T-helper 2 cell treated with Interferon-gamma antibody and Interleukin-4, amounts not matched to agents 5 μg/mL and 100 μg/mL, for 36 hours (primary cell): ENCODE results near the gene KCNIP4.

Source experiments
- DNase-seq: peaks from one replicate; pipeline ENCODE4 v3.0.0; 2021; ENCODE audit warnings: low spot score
- H3K27ac Mint-ChIP-seq: one replicate; pipeline ENCODE4 v1.8.0; 2021; ENCODE audit warnings: mild to moderate bottlenecking, mixed read lengths
- H3K27me3 Mint-ChIP-seq: one replicate; pipeline ENCODE4 v1.8.0; 2021; ENCODE audit warnings: low read depth, mixed read lengths
- H3K36me3 Mint-ChIP-seq: one replicate; pipeline ENCODE4 v1.8.0; 2021; ENCODE audit warnings: low read depth, mixed read lengths
- H3K4me1 Mint-ChIP-seq: one replicate; pipeline ENCODE4 v1.8.0; 2021; ENCODE audit warnings: low read depth, mixed read lengths
- H3K4me3 Mint-ChIP-seq: one replicate; pipeline ENCODE4 v1.8.0; 2022; ENCODE audit warnings: mild to moderate bottlenecking, moderate library complexity, mixed read lengths
- H3K9me3 Mint-ChIP-seq: one replicate; pipeline ENCODE4 v1.8.0; 2021; ENCODE audit warnings: mixed read lengths

Gene KCNIP4

GRCh38 chr4:21856754-21857153 lies 91.8 kb downstream of the KCNIP4 start:
- Mint-ChIP-seq H3K9me3 (no peaks in the 10 kb centered on the region), H3K4me1 (no peaks in the 10 kb centered on the region), H3K4me3 (no peak overlapping the region), H3K36me3 (no peaks in the 10 kb centered on the region), H3K27me3 (no peaks in the 10 kb centered on the region), H3K27ac (no peak overlapping the region)
- no peak for DNase-seq

- no peak overlapping the region for H3K4me3 Mint-ChIP-seq
- no peak overlapping the region for H3K27ac Mint-ChIP-seq
- H3K4me1 Mint-ChIP-seq, result no peaks in the 10 kb centered on the region
- no peaks in the 10 kb centered on the region for H3K9me3 Mint-ChIP-seq
- no peaks in the 10 kb centered on the region for H3K27me3 Mint-ChIP-seq
- no peaks in the 10 kb centered on the region for H3K36me3 Mint-ChIP-seq
- no peak for DNase-seq
Observed at GRCh38 chr4:21856301-21856700, 92.3 kb downstream of the KCNIP4 start.

GRCh38 chr4:21849077-21849476 lies 99.5 kb downstream of the KCNIP4 start:
- Mint-ChIP-seq H3K4me3 (no peak overlapping the region), H3K4me1 (no peaks in the 10 kb centered on the region), H3K9me3 (no peaks in the 10 kb centered on the region)

GRCh38 chr4:21848021-21848420 lies 100.6 kb downstream of the KCNIP4 start:
- Mint-ChIP-seq H3K4me1 (no peaks in the 10 kb centered on the region), H3K36me3 (no peaks in the 10 kb centered on the region)
- no peak for DNase-seq

More at GRCh38 chr4:21849077-21849476, 99.5 kb downstream of the KCNIP4 start:
- no peak overlapping the region for H3K27ac Mint-ChIP-seq
- H3K27me3 Mint-ChIP-seq, result no peaks in the 10 kb centered on the region
- DNase-seq, result no peak
- no peaks in the 10 kb centered on the region for H3K36me3 Mint-ChIP-seq

DNA sequence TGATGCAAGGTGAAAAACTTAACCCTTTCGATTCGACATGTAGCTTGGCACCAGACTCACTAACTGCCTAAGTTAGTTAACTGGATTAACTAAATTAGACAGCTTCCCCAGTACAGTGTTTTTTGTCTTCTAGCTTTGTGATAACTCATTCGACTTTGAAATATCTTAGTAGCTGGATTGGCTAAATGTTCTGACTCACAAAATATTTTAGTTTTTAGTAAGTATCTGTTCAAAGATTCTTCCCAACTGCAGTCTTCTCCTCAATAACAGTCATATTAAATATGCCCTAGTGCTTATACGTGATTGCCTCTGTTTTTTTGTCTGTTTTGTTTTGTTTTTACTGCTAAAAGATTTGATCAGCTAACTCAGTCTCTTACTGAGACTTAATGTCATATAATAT lies 102.9 kb downstream of the KCNIP4 start:
- H3K27me3 Mint-ChIP-seq, result no peaks in the 10 kb centered on the region

More at GRCh38 chr4:21848021-21848420, 100.6 kb downstream of the KCNIP4 start:
- no peak overlapping the region for H3K4me3 Mint-ChIP-seq
- H3K27me3 Mint-ChIP-seq, result no peaks in the 10 kb centered on the region
- no peaks in the 10 kb centered on the region for H3K9me3 Mint-ChIP-seq
- H3K27ac Mint-ChIP-seq, result no peak overlapping the region

GRCh38 chr4:21835712-21836111 lies 112.9 kb downstream of the KCNIP4 start:
- H3K27me3 Mint-ChIP-seq, result no peaks in the 10 kb centered on the region
- H3K27ac Mint-ChIP-seq, result no peak overlapping the region
- no peaks in the 10 kb centered on the region for H3K9me3 Mint-ChIP-seq
- H3K4me3 Mint-ChIP-seq, result no peak overlapping the region
- H3K36me3 Mint-ChIP-seq, result no peaks in the 10 kb centered on the region
- no peak for DNase-seq
- H3K4me1 Mint-ChIP-seq, result no peaks in the 10 kb centered on the region

More for the DNA sequence above, 102.9 kb downstream of the KCNIP4 start:
- Mint-ChIP-seq H3K4me3 (no peak overlapping the region), H3K4me1 (no peaks in the 10 kb centered on the region), H3K9me3 (no peaks in the 10 kb centered on the region), H3K27ac (no peak overlapping the region), H3K36me3 (no peaks in the 10 kb centered on the region)
- DNase-seq, result no peak

- H3K9me3 Mint-ChIP-seq, result no peaks in the 10 kb centered on the region
- H3K27ac Mint-ChIP-seq, result no peak overlapping the region
- no peak overlapping the region for H3K4me3 Mint-ChIP-seq
- no peaks in the 10 kb centered on the region for H3K36me3 Mint-ChIP-seq
- H3K27me3 Mint-ChIP-seq, result no peaks in the 10 kb centered on the region
- no peak for DNase-seq
- H3K4me1 Mint-ChIP-seq, result no peaks in the 10 kb centered on the region
Observed at GRCh38 chr4:21830272-21830671, 118.3 kb downstream of the KCNIP4 start.

DNA sequence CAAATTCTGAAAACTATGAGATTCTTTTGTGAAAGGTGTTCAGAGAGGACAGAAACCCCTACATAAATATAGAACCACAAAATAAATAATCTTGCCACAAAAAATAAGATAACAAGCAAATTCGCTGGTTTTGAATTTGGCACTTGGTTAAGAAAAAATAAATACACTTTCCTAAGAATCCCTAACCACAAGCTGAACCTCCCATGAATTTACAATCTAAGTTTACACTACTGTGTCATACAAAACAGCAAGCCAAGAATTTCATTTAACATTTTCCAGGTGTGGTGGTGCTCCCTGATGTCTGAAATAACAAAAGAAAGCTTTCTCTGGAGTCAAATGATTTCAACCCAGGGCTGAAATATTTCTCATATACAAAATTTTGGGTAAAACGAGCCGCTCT lies 121.0 kb downstream of the KCNIP4 start:
- DNase-seq, result no peak
- Mint-ChIP-seq H3K27me3 (no peaks in the 10 kb centered on the region), H3K4me3 (no peak overlapping the region), H3K36me3 (no peaks in the 10 kb centered on the region), H3K27ac (no peak overlapping the region), H3K9me3 (no peaks in the 10 kb centered on the region), H3K4me1 (no peaks in the 10 kb centered on the region)

DNA sequence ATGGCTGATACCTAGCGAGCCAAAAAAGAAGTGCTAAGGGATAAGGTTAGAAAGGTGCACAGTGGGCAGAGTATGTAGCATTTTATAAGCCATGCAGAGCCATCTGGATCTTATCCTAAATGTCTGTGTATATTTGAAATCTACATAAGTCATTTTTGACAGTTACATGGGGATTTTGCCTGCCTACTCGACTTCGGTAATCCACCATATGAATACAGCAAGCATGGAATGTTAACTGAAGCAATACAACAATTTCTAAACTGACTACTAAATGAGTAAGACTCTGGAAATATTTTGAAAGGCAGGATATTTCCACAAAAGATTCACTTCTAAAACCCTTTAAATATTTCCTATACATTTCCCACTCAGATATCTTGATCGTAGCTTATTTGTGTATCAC lies 122.5 kb downstream of the KCNIP4 start:
- no peaks in the 10 kb centered on the region for H3K36me3 Mint-ChIP-seq
- no peaks in the 10 kb centered on the region for H3K4me1 Mint-ChIP-seq
- H3K27ac Mint-ChIP-seq, result no peak overlapping the region
- no peaks in the 10 kb centered on the region for H3K27me3 Mint-ChIP-seq
- no peak overlapping the region for H3K4me3 Mint-ChIP-seq
- H3K9me3 Mint-ChIP-seq, result no peaks in the 10 kb centered on the region
- DNase-seq, result no peak

DNA sequence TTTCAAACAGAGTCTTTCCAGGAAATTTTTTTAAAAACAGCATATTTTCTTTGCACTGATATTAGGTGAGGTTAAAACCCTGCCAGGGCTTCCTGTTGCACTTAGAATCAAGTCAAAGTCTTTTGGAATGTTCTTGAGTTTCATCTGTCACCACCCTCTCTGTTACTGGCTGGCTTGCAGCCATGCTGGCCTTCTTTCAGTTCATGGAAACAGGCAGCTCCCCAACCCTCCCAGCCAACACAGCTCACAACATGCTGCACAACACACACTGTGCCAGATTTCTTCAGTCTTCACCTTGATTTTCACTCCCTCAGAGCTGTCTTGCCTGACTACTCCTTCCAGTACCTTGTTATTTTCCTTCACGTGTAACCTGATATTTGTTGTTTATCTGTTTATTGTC lies 129.5 kb downstream of the KCNIP4 start:
- Mint-ChIP-seq H3K27ac (no peak overlapping the region), H3K9me3 (peaks cover 13% of the 10 kb centered on the region), H3K36me3 (no peaks in the 10 kb centered on the region), H3K27me3 (no peaks in the 10 kb centered on the region), H3K4me1 (no peaks in the 10 kb centered on the region), H3K4me3 (no peak overlapping the region)
- no peak for DNase-seq

DNA sequence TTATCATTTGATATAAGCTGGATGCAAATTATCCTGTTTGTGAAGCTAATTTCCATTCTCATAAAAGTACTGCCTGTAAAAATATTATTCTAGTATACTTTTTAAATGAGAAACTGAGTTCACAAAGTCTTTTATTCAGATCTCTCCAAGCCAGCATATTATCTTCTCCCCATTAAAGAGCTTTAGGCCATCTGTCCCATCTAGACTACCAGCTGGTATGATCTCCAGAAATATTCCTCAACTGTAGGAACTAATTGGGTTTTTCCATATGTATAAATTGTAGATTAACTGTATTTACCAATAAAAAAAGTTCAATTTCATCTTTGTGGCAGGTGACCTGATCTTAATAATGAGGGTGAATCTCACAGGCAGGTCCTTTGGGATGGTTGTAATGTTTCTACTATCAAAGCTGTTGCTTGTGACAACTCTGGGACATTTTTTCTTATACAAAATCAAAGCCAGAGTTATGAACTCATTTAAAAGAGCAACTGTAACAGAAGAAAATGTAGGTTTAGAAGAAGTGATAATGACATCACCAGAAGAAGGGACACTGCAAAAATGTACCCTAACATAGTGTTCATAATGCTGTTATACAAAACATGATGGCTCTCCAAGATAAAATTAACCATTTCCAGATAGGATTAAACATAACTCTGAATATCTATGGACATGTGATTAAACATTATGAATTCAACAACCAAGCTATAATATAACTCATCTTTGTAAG lies 132.8 kb downstream of the KCNIP4 start:
- Mint-ChIP-seq H3K9me3 (peaks cover 13% of the 10 kb centered on the region), H3K36me3 (no peaks in the 10 kb centered on the region), H3K4me3 (no peak overlapping the region), H3K4me1 (no peaks in the 10 kb centered on the region), H3K27me3 (no peaks in the 10 kb centered on the region), H3K27ac (no peak overlapping the region)
- DNase-seq, result no peak

DNA sequence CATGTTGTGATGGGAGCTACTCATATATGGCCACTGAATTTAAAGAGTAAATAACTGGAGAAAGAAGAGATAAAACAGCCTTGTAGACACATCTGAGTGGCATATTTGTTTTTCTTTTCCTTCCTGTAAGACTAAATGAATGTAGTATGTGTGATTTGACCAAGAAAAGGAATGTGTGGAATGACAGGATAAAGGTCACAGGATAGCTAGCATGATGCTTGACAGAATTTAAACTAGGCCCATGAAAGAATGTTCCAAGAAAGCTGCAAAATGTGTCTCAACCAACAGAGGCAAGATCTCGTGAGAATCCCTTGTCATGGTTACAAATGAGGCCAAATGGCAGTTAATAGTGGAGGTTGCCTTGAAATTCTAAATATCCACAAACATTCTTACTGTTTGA lies 137.0 kb downstream of the KCNIP4 start:
- Mint-ChIP-seq H3K4me3 (no peak overlapping the region), H3K36me3 (no peaks in the 10 kb centered on the region), H3K27me3 (no peaks in the 10 kb centered on the region), H3K9me3 (no peaks in the 10 kb centered on the region), H3K4me1 (no peaks in the 10 kb centered on the region), H3K27ac (no peak overlapping the region)
- no peak for DNase-seq

- no peak for DNase-seq
- Mint-ChIP-seq H3K27me3 (no peaks in the 10 kb centered on the region), H3K4me1 (no peaks in the 10 kb centered on the region), H3K36me3 (no peaks in the 10 kb centered on the region), H3K4me3 (no peak overlapping the region), H3K9me3 (no peaks in the 10 kb centered on the region), H3K27ac (no peak overlapping the region)
Observed at GRCh38 chr4:21806991-21807390, 141.6 kb downstream of the KCNIP4 start.

DNA sequence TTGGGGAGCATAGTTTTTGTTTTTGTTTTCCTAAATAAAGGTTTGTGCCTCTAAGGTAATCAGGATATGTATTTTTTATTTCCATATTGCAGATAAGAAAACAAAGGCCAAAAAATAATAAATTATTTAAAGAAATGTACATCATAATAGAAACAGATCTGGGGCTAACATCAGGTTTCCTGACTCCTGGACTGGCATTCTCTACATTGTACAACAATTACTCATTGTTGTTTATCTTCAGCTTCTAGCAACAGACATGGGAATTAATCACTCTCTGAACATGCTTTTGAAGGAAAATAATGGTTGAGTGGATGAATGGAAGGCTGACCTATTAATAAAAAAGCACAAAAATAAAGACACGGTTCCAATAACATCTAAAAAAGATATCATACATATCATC lies 146.2 kb downstream of the KCNIP4 start:
- Mint-ChIP-seq H3K27me3 (no peaks in the 10 kb centered on the region), H3K4me1 (no peaks in the 10 kb centered on the region), H3K4me3 (no peak overlapping the region), H3K9me3 (no peaks in the 10 kb centered on the region), H3K27ac (no peak overlapping the region), H3K36me3 (no peaks in the 10 kb centered on the region)
- no peak for DNase-seq
